HG03196 (cell line): ENCODE results near the gene HERPUD1.

Experiments
- ATAC-seq: cut with Tn5 transposase; IDR thresholded peaks from one replicate; pipeline ENCODE4 v1.9.1; 2021; ENCODE audit not compliant: unreplicated experiment

Gene HERPUD1

GRCh38 chr16:56910654-56911539, 21.0 kb upstream of the HERPUD1 start:
- no peak for ATAC-seq

DNA sequence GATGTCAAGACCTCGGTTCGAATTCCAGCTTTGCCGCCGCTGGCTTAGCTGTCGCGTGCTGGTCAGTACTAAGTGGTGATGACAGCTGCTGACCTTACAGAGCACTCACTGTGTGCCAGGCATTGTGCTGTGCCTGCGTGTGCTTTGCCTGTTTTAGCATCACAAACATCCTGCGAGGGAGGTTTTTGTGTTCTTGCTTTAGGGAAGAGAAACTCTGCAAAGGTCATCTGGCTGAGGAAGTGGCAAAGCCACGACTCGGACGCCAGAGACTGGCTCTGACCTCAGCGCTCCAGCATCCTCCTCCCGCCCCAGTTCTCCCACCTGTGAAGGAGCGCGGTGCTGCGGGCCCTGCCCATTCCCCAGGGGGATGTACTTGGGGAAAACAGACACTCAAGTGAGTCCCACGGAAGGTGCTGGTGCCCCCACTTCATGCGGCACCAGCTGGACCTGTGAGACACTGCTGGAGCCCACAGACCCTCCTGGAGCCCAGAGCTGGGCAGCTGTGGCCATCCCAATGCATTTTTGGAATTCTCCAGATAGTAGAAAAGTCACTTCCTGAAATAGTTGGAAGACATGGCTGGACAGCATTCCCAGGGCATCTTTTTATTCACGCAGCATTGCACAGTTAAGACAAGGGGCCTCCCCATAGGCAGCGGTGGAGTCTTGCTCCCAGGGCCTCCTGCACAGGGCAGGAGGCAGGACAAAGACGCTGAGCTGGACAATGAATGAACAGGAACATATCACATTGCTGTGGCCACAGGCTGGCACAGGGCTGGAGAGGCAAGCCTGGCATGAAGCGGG, 20.0 kb upstream of the HERPUD1 start:
- peak; percentile 69 for ATAC-seq

DNA sequence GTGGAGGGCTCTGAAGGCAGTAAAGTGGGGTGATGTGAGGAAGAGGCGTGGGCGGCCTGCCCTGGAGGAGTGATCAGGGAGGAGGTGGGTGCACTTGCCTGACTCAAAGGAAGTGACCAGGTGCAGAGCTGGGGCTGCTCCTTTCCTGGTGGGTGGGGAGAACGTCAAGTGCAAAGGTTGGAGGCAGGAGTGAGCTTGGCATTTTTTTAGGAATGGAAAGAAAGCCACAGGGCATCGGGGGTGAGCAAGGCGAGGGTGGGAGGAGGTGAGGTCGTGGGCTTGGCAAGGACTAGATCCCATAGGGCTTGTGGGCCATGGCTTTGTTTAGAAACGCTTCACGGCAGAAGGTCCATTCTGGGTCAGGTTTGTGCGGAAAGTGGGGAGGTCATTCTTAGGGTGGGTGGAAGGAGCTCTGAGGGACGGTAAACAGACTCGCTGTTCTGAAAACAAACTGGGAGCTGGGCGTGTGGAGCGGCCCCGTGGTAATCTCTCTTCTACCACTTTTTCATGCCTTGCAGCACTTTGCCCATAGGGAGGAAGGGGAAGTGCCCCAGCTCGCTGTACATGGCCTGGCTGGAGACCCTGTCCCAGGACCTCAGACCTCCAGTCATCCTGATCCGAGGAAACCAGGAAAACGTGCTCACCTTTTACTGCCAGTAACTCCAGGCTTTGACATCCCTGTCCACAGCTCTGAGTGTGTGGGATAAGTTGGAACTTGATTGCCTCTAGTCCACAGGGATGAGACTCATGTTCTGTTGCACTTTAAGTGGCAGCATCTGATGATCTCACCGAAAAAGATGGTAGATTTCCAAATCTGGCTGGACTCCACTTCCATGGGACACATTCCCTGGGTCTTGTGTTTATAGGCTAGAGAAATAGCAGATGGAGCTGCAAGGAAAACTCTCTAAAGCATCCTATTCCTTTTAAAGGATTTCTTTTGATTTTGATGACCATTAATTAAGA, 18.9 kb upstream of the HERPUD1 start:
- ATAC-seq = no peak

DNA sequence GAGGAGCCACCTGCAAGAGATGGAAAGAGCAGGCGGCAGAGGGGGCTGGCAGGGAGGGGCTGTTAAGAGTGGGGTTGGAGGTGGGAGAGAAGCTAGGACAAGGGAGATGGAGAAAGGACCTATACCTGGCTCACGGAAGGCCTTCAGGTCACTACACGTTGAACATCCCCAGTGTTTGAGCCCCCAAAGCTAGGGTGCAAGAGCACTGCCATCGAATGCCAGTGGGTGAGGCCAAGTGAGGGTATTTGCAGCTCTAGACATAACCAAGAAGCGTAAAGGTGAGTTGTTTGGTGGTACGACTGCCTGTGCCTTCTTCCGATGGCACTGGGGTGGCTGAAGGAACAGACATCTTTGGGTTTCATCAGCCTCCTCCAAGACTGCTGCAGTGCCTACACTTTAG, 17.0 kb upstream of the HERPUD1 start:
- no peak for ATAC-seq

DNA sequence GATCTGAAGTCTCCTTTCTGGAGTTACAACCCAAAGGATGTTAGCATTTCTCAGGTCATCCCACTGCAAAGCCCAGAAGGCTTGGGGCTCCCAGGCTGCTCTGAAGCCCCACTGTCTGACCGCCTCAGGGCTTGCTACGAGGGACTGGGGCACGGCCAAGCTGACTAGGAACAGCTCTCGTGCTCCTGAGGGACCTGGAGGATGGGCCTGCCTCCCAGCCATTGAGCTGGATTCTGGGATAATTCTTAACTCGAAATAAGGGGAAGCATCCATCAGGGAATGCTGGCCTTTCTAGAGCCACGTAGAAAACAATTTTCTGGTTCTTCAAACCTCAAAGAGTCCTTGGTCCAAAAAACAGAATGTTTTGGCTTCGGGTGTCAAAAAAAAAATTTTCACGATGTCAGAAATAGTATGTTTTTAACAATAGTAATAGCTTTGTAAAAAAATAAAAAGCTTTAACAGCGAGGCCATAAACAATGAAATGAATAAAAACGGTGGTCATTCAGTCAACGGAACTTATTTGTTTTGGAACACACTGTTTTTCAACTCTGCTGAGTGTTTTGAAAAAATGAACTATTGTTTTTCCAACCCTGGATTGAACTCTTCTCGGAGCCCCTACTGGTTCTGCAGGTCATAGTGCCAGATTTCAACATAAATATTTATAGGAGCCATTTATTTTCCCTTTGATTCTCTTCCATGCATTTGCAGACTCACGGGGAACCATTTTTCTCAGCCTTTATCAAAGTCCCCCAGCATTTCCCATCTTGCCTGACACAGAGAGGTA, 16.4 kb upstream of the HERPUD1 start:
- no peak for ATAC-seq

DNA sequence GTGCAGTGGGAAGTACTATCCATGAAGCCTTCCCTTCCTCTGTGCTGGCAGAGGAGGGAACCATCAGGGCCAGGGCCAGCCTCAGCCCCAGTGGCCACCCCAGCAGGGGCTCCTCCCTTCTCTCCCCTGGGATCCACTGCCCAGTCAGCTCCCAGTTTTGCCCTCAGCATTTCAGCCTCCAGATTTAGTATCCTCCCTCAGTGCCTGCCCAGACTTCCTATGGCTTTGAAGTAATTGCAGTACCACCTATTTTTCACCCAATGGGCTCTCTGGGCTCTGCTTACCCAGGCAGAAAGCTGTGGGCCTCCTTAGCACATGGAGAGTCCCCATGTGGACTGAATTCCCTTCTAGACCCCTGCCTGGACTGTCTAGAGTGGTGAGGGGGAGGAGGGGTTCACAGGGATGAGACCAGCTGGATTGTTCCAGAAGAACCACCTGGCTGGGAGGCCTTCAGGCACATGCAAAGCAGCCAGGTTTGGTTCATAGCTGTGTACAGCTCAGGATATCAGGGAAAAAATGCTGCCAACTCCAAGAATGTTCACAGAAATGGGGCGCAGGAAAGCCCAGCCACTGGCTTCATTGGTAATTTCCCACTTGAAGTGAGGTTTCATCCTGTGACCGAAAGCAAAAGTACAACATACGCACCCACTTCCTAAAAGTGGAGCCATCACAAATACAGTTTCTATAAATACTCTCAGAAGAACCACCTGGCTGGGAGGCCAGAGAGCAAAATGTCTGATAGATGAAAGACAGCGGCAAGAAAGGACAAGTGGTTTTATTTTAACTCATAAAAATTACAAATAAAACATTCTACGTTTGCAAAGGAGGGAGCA, 15.2 kb upstream of the HERPUD1 start:
- ATAC-seq = peak; percentile 69

GRCh38 chr16:56918467-56919012, 13.4 kb upstream of the HERPUD1 start:
- ATAC-seq = no peak

GRCh38 chr16:56919099-56919800, 12.7 kb upstream of the HERPUD1 start:
- ATAC-seq = no peak

DNA sequence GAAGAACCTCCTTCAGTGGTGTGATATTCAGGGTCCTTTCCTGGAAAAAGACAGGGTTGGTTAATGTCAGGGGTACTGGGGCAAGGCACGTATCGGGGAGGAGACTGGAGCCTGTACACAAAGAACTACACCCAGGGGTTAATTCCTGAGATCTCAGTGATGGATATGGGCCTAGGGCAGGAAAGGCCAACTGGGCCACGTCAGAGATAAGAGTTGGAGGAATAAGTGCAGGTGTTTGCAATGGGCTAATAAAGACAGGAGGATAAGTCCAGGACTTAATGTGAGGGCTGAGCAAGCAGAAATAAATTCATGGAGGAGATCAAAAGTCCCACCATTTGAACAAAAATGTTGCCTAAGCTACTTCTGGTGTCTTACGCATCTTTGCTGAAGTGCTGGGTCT, 10.4 kb upstream of the HERPUD1 start:
- no peak for ATAC-seq

DNA sequence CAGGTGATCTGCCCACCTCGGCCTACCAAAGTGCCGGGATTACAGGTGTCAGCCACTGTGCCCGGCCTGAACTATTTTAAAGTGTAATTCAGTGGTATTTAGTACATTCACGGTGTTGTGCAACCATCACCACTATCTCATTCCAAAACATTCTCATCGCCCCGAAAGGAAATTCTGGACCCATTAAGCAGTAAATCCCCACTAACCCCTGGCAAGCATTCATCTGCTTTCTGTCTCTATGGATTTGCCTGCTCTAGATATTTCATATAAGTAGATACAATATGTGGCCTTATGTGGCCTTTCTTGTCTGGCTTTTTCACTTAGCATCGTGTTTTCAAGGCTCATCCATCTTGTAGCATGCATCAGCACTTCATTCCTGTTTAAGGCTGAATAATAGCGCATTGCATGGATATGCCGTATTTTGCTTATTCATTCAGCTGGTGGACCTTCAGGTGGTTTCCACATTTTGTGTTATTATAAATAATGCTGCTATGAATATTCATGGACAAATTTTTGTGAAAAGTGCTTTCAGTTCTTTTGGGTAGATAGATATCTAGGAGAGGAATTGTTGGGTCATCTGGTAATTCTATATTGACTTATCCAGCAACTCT, 8.4 kb upstream of the HERPUD1 start:
- ATAC-seq = no peak

DNA sequence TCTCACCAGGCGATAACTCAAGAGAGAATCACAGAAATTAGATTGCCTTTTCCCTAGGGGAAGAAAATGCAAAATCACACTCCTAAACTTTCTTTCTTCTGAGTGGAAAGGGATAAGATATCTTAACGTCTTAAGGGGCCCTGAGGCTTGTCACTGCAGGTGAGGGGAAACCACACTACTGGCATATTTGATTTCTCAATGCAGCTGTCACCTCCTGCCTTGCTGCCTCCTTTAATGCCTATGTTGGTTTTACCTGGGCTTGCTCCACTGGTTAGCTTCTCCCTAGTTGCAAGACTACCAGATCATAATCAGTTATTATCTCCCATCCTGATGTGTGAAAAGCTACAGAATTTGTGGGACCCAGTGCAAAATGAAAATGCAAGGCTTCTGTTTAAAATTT, 4.5 kb upstream of the HERPUD1 start:
- ATAC-seq = no peak

DNA sequence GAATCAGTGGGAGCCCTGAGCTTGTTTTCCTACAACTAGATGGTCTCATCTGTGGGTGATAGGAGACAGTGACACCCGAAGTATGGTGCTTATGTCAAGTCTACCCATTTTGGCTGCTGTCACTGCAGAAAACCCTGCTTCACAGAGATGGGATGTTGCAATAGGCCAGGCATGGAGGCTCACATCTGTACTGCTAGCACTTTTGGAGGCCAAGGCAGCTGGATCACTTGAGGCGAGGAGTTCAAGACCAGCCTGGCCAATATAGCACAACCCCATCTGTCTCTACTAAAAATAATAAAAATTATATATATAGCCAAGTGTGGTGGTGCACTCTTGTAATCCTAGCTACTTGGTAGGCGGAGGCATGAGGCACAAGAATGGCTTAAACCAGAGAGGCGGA, 2.3 kb upstream of the HERPUD1 start:
- ATAC-seq = no peak

DNA sequence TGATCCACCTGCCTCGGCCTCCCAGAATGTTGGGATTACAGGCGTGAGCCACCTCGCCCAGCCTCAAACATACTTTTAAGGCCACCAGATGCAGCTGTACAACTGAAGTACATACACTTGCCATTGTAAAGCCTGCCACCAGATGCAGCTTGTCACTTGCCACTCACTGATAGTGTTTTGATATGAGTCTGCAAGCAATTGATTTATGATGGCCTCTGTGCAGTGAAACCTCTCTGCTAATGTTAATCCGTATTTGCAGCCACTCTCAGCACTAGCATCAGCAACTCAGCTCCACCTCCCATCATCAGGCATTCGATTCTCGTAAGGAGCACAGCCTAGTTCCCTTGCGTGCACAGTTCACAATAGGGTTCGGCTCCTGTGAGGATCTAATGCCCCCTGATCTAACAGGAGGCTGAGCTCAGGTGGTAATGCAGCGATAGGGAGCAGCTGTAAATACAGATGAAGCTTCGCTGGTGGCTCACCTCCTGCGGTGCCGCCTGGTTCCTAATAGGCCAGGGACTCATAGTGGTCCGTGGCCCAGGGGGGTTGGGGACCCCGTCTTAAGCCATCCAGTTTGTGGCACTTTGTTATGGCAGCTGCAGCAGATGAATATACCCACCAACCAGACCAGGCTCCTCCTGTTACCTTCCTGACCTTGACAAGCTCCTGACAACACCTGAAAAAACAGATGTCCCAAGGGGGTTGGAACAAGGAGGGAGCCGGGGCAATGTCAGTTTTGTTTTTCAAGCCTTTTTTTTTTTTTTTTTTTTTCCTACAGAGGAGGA, 1.3 kb upstream of the HERPUD1 start:
- no peak for ATAC-seq

DNA sequence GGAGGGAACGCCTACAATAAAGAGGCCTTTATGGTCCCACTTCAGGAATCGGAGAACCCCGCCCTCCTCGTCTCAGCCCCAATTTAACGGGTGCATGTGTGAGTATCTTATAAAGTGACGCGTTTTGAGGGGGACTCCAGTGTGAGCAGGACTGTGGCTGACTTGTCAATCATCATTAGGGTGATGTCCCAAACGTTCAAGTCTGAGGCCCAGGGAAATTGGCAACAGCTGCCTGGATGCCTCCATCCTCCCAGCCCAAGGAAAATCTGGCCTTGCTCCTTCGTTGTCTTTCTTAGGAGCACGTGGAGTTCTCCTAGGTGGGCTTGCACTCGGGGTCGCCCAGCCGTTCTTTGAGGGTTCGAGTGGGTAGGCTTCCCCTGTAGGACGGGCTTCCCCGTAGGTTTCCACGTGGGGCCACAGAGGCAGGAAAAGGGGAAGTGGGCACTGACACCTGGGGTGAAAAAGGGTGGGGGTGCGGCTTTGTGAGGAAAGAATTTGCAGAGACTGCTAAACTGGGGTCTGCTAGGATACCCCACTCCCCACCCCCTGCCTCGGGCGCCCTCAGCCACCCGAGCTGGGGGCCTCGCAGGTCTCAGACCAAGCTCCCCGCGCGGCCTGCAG, 561 bp upstream of the HERPUD1 start:
- peak; percentile 32 for ATAC-seq

- peak; percentile 16 for ATAC-seq
These were observed 1.0 kb downstream of the HERPUD1 start for GRCh38 chr16:56932721-56933619.
